HG02623 (cell line): Measurements from ENCODE around the gene ABCF2.

Experiments
- ATAC-seq: cut with Tn5 transposase; IDR thresholded peaks from one replicate; pipeline ENCODE4 v1.9.1; 2021; ENCODE audit warnings: moderate library complexity; ENCODE audit not compliant: unreplicated experiment

The ABCF2 gene

DNA sequence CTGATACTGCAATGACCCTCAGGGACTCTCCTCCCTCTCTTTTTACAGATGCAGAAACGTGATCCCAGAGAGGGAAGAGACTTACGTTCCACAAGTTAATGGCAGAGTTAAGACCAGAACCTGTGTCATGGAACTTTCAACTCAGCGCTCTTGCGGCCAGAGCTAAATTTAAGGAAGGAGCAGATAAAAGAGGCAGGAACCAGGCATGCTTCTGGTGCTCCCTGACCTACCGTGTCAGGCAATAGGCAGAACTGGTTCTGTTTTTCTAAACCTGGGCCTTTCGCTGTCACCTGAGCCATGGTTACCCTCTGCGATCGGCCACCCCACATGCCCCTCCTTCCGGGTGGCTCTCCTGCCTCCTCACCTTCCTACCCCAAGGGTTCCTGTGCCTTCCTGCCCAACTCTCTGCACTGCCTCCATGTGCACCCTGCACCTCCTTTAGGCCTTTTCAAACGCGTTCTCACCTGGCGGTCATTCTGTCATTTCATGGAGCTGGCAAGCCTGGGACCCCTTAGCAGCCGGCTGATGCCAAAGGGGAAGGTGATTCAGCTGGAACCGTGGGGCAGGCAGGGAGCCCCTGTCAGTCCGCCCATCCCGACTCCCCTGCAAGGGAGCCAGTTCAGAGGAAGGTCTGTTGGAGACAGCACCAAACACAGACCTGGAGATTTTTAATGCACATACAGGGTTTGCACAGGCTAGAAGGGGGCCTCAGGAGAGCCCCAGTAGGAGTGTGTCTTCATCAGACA lies 51.8 kb downstream of the ABCF2 start:
- ATAC-seq, result no peak

DNA sequence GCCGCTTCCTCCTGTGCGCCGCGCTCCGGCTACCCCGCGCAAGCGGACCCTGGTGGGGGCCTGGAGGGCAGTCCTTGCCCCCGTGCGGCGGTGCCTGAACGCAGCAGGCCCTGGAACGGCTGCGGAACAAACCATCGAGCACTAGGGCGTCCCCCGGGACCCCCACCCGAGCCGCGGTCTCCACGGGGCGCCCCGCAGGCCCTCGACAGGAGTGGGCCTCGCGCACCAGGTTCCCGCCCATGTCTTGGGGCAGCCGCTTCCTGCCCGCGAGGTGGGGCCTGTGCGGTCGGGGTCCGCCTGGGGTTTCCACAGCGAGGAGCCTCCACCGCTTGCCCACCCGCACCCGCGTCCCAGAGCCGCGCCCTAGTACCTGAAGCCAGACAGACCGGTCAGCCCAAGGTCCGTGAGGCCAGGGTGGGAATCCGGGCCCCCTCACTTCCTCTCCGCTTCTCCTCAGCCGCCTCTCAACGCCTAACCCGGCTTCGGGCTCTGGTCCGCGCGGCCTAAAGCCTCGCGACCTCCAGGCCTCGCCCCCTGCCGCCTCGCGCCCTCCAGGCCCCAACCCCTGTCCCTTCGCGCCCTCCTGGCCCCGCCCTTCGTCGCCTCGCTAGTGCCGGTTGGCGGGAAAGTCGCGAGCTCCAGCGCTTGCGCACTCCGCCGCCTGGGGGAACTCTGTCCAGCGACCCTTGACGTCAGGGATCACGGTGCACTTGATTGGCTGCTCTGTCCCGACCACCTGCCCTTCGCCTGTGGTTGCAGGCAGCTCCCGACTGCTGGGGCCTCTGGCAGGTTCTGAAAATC lies 52.6 kb downstream of the ABCF2 start:
- no peak for ATAC-seq

DNA sequence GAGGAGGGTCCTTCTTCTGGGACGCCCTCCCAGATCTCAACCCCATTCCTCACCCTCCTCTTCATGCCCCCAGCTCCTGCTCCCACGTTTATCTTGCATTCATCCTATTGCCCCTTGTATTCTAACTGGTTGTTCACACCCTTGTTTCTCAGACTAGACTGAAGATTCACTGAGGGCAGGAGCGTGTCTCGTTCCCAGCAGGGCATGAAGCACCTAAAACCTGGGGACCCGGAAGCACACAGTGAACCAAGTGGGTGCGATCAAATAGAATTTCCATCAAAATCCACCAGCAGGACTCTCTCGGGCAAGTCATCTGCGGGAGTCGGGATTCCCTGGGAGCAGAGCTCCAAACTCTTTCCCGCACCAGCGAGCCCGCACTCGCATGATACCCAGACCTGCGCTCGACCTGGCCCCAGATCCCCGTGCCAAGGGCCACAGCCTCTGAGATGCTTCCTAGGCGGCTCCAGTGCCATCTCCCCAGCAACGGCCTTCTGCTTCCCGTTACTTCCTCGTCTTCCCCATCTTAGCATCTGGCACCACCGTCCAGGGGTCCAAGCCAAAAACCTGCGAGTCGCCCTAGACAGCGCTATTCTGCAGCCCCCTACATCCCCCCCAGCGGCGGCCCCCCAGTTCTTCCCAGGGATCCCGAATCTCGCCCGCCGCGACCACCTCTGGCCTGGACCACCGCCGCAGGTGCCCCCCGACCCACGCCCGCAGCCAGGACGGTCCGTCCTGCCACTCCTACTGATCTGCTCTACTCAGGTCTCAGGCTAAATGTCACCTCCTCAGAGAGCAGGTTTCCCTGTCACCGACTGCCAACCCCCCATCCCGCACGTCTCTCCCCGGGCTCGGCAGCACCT lies 53.4 kb downstream of the ABCF2 start:
- ATAC-seq, result no peak

DNA sequence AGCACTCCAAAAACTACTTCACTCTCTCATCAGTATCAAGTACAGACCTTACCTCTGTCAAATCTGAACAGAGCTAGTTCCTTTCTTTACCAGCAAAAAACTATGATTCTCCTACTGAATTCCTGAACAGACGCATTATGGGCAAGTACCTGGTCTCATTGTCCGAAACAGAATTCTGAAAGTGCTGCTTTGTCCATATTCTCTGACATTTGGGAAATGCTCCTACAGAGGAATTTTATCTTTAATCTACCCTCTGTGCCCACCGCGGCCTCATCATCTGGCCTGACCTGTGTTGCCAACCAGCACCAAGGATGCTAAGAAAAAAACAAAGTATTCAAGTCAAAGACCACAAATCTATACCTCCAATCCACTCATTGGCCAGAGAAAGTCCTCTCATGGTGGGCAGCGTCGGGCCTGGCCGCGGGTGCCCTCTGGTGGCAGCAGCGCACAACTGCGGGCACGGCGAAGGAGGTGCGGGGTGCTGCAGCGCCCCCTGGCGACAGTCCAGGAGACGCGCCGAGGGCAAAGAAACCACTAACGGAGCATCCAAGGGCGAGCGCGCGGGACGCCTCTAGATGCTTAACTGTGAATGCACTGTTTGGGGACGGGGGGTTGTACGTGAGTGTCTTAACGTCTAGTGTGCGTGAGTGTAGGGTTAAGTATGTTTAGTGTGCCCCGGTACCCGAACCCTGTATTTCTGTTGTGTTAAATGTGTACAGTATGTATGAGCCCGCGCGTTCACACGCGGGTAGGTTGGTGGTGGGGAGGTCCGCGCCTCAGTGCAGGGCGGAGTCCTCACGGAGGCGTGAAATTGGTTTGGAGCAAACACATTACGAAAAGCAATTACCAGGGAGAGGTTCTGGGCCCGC lies 54.5 kb downstream of the ABCF2 start:
- ATAC-seq, result peak; percentile 62

DNA sequence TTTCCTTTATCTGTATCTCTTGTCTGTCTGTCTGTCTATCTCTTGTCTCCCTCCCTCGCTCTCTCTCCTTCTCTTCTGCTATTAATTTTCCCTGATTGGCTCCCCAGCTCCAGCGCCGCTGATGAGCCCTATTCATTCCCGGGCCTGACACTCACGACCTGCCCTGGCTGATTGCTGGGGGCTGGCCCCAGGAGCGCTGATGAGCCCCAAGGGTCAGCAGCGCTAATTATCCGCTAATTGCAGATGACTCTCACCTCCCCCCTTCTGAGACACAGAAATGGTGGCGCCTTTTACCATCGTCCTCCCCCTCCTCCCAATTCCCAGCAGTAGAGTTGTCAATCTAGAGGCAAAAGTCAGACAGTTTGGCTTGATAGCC lies 58.2 kb downstream of the ABCF2 start:
- no peak for ATAC-seq

DNA sequence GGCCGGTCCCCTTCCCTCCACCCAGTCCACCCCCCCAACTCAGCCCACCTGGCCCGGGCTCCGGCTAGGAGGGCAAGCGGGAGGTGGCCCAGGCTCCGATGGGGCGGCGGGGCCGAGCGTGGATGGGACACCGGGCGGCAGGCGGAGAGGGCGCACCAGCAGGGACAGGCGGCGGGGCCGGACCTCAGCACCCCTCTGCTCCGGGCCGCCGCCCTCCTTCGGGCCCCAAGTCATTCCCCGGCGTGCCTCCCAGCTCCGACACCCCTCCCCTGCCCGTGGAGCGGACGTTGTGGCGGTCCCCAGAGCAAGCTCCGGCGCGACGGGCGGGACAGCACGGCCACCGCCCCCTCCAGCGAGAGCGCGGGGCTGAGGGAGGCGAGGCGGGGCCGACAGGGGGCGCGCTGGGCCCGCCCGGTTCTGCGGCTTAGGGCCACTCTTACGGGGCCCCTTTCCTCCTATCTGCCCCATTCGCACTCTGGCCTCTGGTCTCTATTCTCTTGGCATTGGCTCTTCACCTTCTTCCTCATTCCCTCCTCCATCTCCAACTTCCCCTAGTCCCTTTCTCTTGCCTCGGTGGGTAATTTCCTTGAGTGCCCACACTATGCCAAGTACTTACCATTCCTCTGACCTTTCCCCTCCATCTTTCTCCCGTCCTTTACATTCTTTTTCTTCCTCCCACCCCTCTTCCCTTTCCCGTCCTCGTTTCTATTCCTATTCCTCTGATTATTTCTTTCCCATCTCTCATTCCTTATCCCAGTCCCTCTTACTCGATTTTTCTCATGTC lies 58.8 kb downstream of the ABCF2 start:
- no peak for ATAC-seq

DNA sequence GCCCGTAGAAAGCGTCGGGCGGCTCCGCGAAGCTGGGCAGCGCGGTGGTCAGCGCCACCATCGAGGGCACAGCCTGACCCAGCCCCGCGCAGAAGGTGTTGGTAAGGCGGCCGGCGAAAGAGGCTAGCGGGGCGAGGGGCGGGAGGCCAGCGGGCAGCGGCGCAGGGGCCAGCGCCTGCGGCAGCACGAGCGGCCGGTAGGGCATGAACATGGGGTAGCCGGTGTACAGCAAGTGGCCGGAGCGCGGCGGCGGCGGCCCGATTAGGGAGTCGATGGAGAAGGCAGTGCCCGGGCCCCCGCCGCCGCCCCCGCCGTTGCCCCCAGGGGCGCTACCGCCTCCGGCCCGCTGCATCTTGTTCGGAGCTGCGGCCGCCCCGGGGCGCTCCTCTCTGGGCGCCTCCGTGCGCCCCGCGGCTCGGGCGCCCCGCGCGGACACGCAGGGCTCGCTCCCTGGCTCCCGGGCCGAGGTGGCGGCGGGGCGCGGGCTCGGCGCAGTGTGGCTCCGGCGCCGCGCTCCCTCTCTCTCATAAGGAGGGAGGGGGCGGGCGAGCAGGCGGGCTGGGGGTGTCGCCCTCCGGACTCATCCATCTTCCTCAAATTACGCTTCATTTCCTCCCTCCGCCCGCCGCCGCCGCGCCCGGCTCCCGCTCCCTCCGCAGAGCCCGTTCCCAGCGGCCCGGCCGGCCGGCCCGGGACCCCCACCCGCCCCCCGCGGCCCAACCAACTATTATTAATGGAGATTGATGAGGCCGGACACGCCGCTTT lies 59.6 kb downstream of the ABCF2 start, which contains the start of gene GBX1:
TSS of gene GBX1 (minus strand) at position 498 of the 765 bp plus-strand sequence. CDS start at position 352, 146 bp downstream.
- no peak for ATAC-seq

DNA sequence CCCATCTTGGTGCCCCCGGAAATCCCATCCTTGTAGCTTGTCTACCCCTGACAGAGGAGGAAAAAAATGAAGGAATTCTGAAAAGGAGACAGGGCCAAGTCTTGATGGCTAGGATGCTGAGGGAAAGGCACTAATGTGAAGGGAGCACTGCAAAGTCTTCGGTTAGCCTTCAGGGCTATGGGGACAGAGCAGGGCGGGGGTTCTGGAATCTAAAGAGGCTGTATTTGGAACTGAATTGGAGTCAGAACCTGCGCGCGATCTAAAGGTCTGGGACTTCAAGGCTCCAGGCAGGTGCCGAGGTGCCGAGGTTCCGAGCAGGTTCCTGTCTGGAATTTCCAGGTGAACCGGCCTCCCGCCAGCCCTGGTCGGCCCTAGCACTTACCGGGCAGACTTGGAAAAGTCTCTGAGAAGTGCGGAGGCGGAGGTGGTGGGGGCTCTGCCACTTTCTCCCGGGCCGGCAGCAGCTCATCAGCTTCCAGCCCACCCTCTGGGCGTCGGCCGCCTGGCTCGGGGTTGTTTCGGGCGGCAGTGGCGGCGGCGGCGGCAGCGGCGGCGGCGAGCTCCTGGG lies 60.3 kb downstream of the ABCF2 start:
- no peak for ATAC-seq
